Measurements from ENCODE around the gene LAMA3.

LAMA3 gene

DNA sequence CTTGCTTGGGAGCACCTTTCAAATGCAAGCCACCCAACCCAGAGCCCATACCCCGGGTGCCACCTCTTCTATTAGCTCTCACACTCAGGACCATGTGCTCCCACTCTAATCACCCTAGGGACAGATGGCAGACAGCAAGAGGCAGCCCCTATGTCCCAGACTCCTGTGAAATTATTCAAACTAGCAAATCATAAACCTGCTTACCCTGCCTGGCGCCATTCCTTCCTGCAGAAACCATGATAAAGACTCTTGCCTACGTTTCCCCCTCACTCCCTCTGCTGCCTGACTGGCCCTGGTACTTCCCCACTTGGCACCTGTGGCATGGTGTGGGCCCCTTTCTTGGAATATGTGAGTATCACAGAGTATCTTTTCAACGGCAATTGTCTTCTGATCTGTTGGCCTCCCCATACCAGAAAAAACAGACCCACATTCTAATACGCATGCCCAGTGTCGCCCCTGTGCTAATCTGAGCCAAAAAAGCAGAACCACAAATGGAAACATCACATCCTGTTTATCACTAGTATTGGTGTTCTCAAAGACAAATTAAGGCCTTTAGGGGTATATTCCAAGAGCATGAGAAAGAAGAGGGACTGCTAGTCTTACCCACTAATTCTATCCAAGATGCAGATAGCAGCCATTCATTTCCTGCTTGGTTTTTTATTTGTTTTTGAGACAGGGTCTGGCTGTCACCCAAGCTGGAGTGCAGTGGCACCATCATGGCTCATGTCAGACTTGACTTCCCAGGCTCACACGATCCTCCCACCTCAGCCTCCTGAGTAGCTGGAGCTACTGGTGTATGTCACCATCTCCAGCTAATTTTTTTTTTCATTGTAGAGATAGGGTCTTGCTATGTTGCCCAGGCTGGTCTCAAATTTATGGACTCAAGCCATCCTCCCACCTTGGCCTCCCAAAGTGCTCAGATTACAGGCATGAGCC lies 281.2 kb downstream of the LAMA3 start:
- DNase-seq (ENCODE audit: low read depth) = no peak

GRCh38 chr18:23971097-23971440 lies 281.8 kb downstream of the LAMA3 start:
- no peak for DNase-seq (ENCODE audit: low read depth)

DNA sequence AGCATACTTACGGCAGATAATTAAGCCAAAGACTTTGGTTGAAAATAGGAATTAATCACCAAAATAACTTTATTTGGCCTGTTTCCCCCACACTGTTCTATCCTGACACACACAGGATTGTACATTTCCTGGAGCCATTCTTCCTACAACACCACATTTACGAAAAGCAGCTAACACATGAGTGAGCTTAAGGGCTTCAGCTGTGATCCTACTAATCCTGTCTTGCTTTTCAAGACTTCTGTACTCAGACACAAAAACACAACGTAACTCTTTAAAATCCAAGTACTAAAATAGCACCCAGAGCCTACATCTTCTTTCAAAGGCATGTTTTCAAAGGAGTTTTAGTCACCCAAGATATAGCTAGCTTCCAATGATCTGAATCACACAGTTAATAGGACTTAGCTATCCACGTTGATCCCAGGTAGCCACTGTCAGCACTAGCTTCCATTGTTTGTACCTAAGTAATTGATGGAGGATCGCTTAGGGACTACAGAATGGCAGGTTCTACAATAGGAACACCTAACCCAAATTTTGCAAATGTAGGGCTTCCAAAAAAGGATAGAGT lies 282.5 kb downstream of the LAMA3 start:
- no peak for DNase-seq (ENCODE audit: low read depth)

DNA sequence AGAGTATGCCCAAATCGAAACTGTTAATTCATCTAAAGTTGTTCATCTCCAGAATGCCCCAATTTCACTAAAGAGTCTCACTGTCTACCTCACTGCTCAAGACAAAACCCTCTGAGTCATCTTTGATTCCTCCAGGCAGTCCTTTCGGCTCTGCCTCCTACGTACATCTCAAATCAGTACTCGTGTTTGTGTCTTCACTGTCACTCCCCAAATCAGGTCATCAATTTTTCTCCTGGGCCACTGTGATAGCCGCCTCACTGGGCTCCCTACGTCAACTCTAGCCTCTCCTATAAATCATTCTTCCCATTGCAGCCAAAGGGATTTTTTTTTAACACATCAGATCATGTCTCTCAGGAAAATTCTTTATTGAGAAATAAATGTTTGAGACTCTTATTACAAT lies 283.2 kb downstream of the LAMA3 start:
- no peak for DNase-seq (ENCODE audit: low read depth)

GRCh38 chr18:23977103-23977502 lies 287.9 kb downstream of the LAMA3 start:
- no peak for DNase-seq (ENCODE audit: low read depth)

DNA sequence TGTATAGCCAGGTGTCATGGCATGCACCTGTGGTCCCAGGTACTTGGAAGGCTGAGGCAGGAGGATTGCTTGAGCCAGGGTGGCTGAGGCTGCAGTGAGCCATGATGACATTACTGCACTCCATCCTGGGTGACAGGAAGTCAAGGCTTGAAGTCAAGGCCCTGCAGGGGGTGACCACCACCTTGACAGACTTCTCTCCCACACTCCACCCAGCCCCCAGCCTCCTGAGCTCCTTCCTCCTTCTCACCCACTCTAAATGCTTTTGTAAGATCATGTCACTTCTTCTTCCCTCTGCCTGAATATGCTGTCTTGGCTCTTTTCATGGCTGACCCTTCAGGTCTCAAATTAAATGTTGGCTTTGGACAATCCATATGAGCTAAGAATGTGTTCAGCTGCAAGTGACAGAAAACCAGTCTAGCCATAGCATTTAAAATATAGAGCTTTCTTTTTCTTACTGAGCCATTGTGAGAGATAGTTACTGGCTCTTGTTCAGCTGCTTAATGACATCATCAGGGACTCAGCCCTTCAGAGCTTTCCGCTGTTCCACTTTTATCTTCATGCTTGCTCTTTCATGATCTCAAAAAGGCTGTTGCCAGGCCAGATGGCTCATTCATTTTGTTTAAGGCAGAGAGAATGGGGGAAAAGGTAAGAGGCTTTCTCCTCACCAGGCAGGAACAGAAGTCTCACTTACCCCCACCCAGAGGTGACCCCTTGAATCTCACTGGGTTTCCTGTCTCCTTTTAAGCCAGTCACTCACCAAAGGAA lies 288.6 kb downstream of the LAMA3 start:
- no peak for DNase-seq (ENCODE audit: low read depth)

GRCh38 chr18:23981369-23981980 lies 292.2 kb downstream of the LAMA3 start:
- no peak for DNase-seq (ENCODE audit: low read depth)

- DNase-seq (ENCODE audit: low read depth) = peak; percentile 71
Measured at GRCh38 chr18:23982155-23983079, 293.2 kb downstream of the LAMA3 start.

DNA sequence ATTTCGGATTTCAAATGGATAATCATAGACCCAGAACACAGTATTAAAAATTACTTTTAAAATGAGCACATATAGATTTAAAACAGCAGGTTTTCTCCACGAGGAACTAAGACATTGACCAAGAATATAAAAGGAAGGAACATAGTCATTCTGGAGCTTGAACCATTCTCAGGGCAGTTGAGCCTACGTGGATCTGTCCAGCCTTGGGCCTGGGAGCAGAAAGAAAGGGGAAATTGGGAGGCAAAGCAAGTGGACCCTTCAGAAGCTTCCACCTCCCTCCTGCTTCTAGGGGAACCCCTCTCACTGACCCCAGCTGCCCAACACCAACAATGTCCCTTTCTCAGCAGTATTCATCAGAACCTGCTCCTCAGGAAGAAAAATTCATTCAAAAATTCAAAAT lies 293.9 kb downstream of the LAMA3 start:
- no peak for DNase-seq (ENCODE audit: low read depth)

DNA sequence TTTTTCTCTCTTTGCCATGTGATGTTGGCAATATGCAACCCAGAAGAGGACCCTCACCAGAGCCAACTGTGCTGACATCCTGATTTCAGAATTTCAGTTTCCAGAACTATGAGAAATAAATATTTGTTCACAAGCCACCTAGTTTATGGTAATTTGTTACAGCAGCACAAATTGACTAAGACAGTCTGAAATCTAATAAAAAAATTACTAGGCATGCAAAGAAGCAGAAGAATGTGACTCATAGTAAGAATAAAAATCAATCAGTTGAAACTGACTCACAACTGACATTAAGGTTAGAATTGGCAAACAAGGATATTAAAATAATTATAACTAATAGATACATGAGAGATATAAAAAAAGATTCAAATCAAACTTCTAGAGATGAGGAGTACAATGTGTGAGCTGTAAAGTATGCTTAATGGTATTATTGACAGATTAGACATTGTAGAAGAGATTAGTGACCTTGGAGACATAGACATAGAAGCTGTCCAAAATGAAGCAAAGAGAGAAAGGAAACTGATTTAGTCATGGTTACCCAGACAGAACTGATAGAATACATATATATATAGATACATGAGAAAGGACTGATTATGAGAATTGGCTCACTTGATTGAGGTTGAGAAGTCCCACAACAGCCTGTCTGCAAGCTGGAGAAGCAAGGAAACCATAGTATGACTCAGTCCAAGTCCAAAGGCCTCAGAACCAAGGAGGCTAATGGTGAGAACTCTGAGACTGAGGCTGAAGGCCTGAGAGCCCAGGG lies 297.5 kb downstream of the LAMA3 start:
- no peak for DNase-seq (ENCODE audit: low read depth)

GRCh38 chr18:23990474-23991410 lies 301.5 kb downstream of the LAMA3 start:
- DNase-seq (ENCODE audit: low read depth) = no peak

GRCh38 chr18:23992089-23992940 lies 303.1 kb downstream of the LAMA3 start:
- peak; percentile 29 for DNase-seq (ENCODE audit: low read depth)

DNA sequence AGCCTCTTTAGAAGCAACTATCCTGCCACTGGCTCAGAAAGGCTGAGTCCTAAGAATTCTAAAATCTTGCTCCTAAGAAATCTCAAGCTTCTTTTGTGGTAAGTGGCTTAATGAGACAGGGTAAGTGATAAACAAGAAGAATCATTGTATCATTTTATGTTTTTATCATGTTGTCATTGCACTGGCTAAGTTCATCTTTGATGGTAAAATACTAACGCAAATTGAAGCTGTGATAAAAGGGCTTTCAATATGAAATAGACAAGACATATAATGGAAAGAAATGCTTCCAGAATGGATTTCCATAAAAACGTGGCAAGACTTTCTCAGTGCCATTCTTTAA lies 303.7 kb downstream of the LAMA3 start:
- DNase-seq (ENCODE audit: low read depth) = no peak

- peak; percentile 87 for DNase-seq (ENCODE audit: low read depth)
Measured at GRCh38 chr18:23994361-23994902, 305.2 kb downstream of the LAMA3 start.

DNA sequence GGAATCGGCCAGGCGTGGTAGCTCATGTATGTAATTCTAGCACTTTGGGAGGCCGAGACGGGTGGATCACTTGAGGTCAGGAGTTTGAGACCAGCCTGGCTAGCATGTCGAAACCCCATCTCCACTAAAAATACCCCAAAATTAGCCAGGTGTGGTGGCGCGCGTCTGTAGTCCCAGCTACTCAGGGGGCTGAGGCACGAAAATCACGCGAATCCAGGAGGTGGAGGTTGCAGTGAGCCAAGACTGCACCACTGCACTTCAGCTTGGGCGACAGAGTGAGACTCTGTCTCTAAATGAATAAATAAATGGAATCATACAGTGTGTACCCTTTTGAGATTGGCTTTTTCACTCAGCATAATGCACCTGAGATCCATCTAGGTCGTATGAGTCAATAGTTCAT lies 305.9 kb downstream of the LAMA3 start:
- DNase-seq (ENCODE audit: low read depth) = no peak

DNA sequence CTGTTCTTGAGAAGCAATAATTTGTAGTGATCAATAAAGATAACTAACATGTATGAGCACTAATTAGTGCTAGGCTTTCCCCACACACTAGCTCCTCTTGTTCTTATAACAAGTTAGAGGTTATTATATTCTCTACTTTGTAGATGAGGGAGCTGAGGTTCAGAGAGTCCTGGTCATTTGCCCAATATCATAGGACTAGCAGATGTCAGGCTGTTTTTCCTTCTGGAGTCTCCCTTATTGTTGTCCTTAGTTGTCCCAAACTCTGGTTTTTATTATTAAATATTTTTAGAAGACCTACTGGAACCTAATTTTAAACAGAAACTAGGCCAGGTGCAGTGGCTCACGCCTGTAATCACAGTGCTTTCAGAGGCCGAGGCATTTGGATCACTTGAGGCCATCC lies 308.8 kb downstream of the LAMA3 start:
- no peak for DNase-seq (ENCODE audit: low read depth)

- no peak for DNase-seq (ENCODE audit: low read depth)
Measured at GRCh38 chr18:23998820-23999219, 309.6 kb downstream of the LAMA3 start.
